Parathyroid adenoma (tissue), 2 donors: ENCODE results near the gene NGB.

Experiments
- H2AFZ ChIP-seq: fragments of 300-600 bp; sonication (generic); one replicate; pipeline ENCODE4 v1.7.0; 2017; ENCODE audit warnings: antibody characterized with exemption, mild to moderate bottlenecking
- H3K27ac ChIP-seq: fragments of 300-600 bp; sonication (generic); one replicate; pipeline ENCODE4 v1.7.0; 2017
- H3K27me3 ChIP-seq: fragments of 300-600 bp; sonication (generic); one replicate; pipeline ENCODE4 v1.7.0; 2017; ENCODE audit warnings: low read length; ENCODE audit not compliant: control insufficient read depth, insufficient read depth
- H3K36me3 ChIP-seq: fragments of 300-600 bp; sonication (generic); one replicate; pipeline ENCODE4 v1.7.0; 2017; ENCODE audit warnings: low read length; ENCODE audit not compliant: control insufficient read depth, insufficient read depth
- H3K4me1 ChIP-seq: fragments of 300-600 bp; sonication (generic); one replicate; pipeline ENCODE4 v1.7.0; 2017; ENCODE audit warnings: control low read depth
- H3K4me2 ChIP-seq: fragments of 300-600 bp; sonication (generic); one replicate; pipeline ENCODE4 v1.7.0; 2017; ENCODE audit warnings: low read length
- H3K4me3 ChIP-seq: fragments of 300-600 bp; sonication (generic); one replicate; pipeline ENCODE4 v1.7.0; 2017; ENCODE audit warnings: low read depth, low read length
- H3K79me2 ChIP-seq: fragments of 300-600 bp; sonication (generic); one replicate; pipeline ENCODE4 v1.7.0; 2017; ENCODE audit warnings: control low read depth
- H3K9ac ChIP-seq: fragments of 300-600 bp; sonication (generic); one replicate; pipeline ENCODE4 v1.7.0; 2017; ENCODE audit warnings: mild to moderate bottlenecking
- H3K9me3 ChIP-seq: fragments of 300-600 bp; sonication (generic); one replicate; pipeline ENCODE4 v1.7.0; 2017; ENCODE audit warnings: low read length; ENCODE audit not compliant: control insufficient read depth
- TF ChIP-seq, protein P1 (sequence below): fragments of 300-600 bp; sonication (generic); IDR thresholded peaks from one replicate; pipeline ENCODE4 v1.7.0; 2017; ENCODE audit warnings: antibody characterized with exemption, mild to moderate bottlenecking
- donor health status: primary hyperparathyroidism.

NGB gene

DNA sequence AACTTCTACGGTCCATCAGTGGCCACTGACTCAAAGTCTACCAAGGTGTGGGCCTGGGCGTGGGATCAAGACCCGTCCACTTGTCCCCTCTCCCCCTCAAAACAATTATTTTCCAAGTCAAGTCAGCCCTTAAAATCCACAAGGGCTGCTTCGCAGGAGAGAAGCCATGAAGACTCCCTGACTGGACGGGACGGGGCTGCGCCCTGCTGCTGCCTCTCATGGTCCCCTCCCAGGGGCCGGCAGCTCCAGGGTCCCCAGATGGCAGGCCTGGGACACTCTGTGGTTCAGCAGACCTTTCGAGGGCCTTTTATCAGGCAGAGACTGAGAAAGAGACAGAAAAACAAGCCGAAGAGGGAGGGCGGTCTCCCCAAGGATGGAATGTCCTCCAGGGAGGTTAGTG is 10.8 kb downstream of the NGB start:
- no peaks in the 10 kb centered on the region for H3K27me3 ChIP-seq
- TF ChIP-seq, protein P1, sequence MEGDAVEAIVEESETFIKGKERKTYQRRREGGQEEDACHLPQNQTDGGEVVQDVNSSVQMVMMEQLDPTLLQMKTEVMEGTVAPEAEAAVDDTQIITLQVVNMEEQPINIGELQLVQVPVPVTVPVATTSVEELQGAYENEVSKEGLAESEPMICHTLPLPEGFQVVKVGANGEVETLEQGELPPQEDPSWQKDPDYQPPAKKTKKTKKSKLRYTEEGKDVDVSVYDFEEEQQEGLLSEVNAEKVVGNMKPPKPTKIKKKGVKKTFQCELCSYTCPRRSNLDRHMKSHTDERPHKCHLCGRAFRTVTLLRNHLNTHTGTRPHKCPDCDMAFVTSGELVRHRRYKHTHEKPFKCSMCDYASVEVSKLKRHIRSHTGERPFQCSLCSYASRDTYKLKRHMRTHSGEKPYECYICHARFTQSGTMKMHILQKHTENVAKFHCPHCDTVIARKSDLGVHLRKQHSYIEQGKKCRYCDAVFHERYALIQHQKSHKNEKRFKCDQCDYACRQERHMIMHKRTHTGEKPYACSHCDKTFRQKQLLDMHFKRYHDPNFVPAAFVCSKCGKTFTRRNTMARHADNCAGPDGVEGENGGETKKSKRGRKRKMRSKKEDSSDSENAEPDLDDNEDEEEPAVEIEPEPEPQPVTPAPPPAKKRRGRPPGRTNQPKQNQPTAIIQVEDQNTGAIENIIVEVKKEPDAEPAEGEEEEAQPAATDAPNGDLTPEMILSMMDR = no peak
- peaks cover 2% of the 10 kb centered on the region for H3K4me1 ChIP-seq
- H3K9ac ChIP-seq = no peak overlapping the region
- H3K36me3 ChIP-seq = no peaks in the 10 kb centered on the region
- H2AFZ ChIP-seq = no peak overlapping the region
- no peak overlapping the region for H3K4me2 ChIP-seq
- no peak overlapping the region for H3K27ac ChIP-seq
- H3K4me3 ChIP-seq = no peak overlapping the region
- H3K79me2 ChIP-seq = no peaks in the 10 kb centered on the region
- no peaks in the 10 kb centered on the region for H3K9me3 ChIP-seq

DNA sequence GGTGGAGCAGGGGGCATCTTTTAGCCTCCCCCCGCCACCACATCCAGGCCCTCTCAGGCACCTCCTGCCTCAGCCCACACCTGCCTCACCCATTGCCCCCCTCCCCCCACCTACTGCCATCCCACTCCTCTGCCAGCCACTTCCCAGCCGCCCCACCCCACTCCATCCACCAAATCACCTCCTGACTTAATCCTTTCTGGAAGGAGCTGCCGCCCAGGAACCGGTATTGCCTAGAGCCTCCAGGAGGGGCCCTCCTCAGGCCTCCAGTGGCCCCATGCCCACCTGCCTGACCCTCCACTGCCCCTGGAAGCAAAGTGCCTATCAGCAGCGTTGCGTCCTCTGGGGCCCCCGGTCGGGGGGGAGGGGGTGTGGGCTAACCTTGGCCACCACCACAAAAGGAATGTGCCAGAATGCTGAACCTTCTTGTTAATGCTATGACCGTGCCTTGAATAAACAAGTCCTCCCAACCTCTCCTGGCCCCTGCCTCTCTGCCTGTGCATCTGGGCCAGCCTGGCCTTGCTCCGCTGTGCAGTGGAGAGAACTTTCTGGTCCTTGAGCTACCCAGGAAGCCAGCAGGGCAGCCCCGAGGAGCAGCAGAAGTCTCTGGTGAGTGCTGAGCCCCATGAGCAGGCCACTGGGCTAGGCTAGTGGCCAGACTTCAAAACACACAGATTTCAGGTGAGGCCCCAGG is 11.8 kb downstream of the NGB start:
- no peak overlapping the region for H3K9ac ChIP-seq
- H3K4me1 ChIP-seq = peaks cover 2% of the 10 kb centered on the region
- no peaks in the 10 kb centered on the region for H3K79me2 ChIP-seq
- H3K36me3 ChIP-seq = no peaks in the 10 kb centered on the region
- H3K4me3 ChIP-seq = no peak overlapping the region
- no peak overlapping the region for H2AFZ ChIP-seq
- no peaks in the 10 kb centered on the region for H3K27me3 ChIP-seq
- H3K27ac ChIP-seq = no peak overlapping the region
- H3K9me3 ChIP-seq = no peaks in the 10 kb centered on the region
- no peak overlapping the region for H3K4me2 ChIP-seq
- TF ChIP-seq, protein P1 = no peak

DNA sequence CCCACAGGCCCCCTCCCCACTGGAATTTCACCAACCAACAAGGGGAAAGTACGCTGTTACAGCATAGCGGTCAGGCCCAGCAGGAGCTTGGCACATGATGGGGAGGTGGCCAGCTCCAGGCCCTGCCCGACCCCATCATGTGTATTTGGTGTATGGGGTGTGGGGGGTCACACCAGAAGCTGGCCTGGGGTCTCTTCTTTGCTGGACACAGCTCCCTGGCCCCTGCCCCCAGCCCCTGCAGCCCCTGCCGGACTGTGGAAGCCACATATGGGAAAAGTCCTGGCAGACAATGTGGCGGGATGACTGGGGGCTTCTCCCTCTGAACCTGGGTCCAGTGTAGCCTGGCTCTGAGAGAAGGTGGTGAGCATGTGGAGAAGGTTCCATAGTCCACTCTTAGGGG is 12.4 kb downstream of the NGB start:
- H3K4me1 ChIP-seq = peaks cover 2% of the 10 kb centered on the region
- H3K79me2 ChIP-seq = no peaks in the 10 kb centered on the region
- no peak overlapping the region for H3K9ac ChIP-seq
- no peak overlapping the region for H2AFZ ChIP-seq
- no peak overlapping the region for H3K4me2 ChIP-seq
- H3K9me3 ChIP-seq = no peaks in the 10 kb centered on the region
- no peaks in the 10 kb centered on the region for H3K36me3 ChIP-seq
- no peak overlapping the region for H3K4me3 ChIP-seq
- TF ChIP-seq, protein P1 = no peak
- no peak overlapping the region for H3K27ac ChIP-seq
- H3K27me3 ChIP-seq = no peaks in the 10 kb centered on the region

DNA sequence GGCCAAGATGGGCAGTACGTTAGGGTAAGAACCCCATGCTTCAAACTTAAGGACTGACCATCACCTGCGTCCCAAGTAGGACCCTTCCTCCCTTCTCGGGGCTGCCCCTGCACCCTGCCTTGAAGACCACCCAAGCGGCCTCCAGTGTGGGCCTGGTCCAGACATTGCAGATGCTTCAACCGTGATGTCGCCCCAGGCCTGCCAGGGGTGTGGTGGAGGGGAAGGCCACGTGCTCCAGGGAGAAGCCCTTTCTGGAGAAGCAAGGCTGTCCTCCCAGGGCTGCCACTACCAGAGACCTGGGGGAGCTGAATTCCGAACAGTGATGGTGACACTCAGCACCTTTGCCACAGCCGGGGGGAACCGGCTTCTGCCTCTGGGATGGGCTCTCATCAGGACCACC is 13.3 kb downstream of the NGB start:
- no peak overlapping the region for H3K4me2 ChIP-seq
- TF ChIP-seq, protein P1 = no peak
- H3K9me3 ChIP-seq = no peaks in the 10 kb centered on the region
- no peaks in the 10 kb centered on the region for H3K36me3 ChIP-seq
- no peak overlapping the region for H3K4me3 ChIP-seq
- peaks cover 2% of the 10 kb centered on the region for H3K4me1 ChIP-seq
- H3K27ac ChIP-seq = no peak overlapping the region
- H3K9ac ChIP-seq = no peak overlapping the region
- H3K27me3 ChIP-seq = no peaks in the 10 kb centered on the region
- H3K79me2 ChIP-seq = no peaks in the 10 kb centered on the region
- no peak overlapping the region for H2AFZ ChIP-seq

DNA sequence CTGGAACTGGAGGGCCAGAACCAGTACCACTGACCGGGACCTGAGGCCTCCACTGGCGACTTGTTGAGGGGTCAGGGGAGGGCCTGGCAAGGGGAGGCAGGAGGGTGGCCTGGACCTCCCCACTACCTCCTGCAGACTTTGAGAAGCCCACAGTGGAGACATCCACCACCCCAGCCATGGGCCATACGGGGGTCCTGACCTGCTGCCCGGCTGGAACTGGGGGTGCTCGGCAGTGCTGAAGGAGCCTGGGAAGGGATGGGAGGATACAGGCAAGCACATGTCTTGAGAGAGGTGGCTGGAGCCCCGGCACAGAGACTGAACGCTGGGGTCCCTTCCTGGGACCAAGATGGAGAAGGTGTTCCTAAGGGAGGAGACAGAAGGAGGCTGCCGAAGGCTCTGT is 14.3 kb downstream of the NGB start:
- H3K27ac ChIP-seq = no peak overlapping the region
- no peaks in the 10 kb centered on the region for H3K9me3 ChIP-seq
- H3K4me1 ChIP-seq = peaks cover 2% of the 10 kb centered on the region
- H3K4me2 ChIP-seq = no peak overlapping the region
- no peaks in the 10 kb centered on the region for H3K27me3 ChIP-seq
- H3K4me3 ChIP-seq = no peak overlapping the region
- H3K9ac ChIP-seq = no peak overlapping the region
- no peaks in the 10 kb centered on the region for H3K36me3 ChIP-seq
- H2AFZ ChIP-seq = no peak overlapping the region
- TF ChIP-seq, protein P1 = no peak
- H3K79me2 ChIP-seq = no peaks in the 10 kb centered on the region
